Astrocyte of the spinal cord (primary cell): Measurements from ENCODE around the gene CTF1.

Experiments used
- DNase-seq: peaks from one replicate; pipeline ENCODE4 v3.0.0; 2011; ENCODE audit warnings: low read depth, low spot score
- H3K4me3 ChIP-seq: 2 replicates; pipeline ENCODE4 v1.5.1; 2011; ENCODE audit warnings: low read depth, mild to moderate bottlenecking, low read length, moderate library complexity
- CTCF ChIP-seq: IDR thresholded peaks from 2 replicates; pipeline ENCODE4 v1.5.1; 2012; ENCODE audit warnings: low read depth, mild to moderate bottlenecking, low read length, inconsistent platforms
- in situ Hi-C: cut with HindIII; loops from 2 replicates; pipeline ENCODE4 v1.10.0; 2017; ENCODE audit warnings: low sequenced_read_pairs

The CTF1 gene

GRCh38 chr16:30949650-30950515 lies 53.5 kb downstream of the CTF1 start:
- in situ Hi-C loops: no loop called here
- DNase-seq: peak; percentile 60
- H3K4me3 ChIP-seq: peak overlapping the region; percentile 70
- no peak for TF ChIP-seq CTCF

GRCh38 chr16:30950516-30951065 lies 54.2 kb downstream of the CTF1 start:
- no peak for DNase-seq
- in situ Hi-C loops: no loop called here
- H3K4me3 ChIP-seq: peak overlapping the region; percentile 70
- no peak for TF ChIP-seq CTCF

- TF ChIP-seq CTCF: no peak
- no peak for DNase-seq
- in situ Hi-C loops: no loop called here
Measured at GRCh38 chr16:30951193-30951592, 54.8 kb downstream of the CTF1 start.

GRCh38 chr16:30951750-30952149 lies 55.3 kb downstream of the CTF1 start:
- no peak overlapping the region for H3K4me3 ChIP-seq
- no peak for TF ChIP-seq CTCF
- peak; percentile 55 for DNase-seq
- in situ Hi-C loops: no loop called here

More at GRCh38 chr16:30951193-30951592, 54.8 kb downstream of the CTF1 start:
- no peak overlapping the region for H3K4me3 ChIP-seq

GRCh38 chr16:30953111-30953510 lies 56.7 kb downstream of the CTF1 start:
- TF ChIP-seq CTCF: no peak
- in situ Hi-C loops: no loop called here
- H3K4me3 ChIP-seq: no peak overlapping the region
- DNase-seq: no peak
